Stimulated activated CD4-positive, alpha-beta T cell treated with anti-CD3 and anti-CD28 coated beads, TNF-alpha, amount 100 ng/mL, for 48 hours (primary cell): Measurements from ENCODE around the gene RSRC2.
"Not testable (repeated sequence)": the region's sequence is repeated elsewhere in the genome, so short reads cannot be mapped to it uniquely, and the experiment has no call there.

Source experiments
- DNase-seq, 3 donors: peaks; one replicate each; pipeline ENCODE4 v3.0.0-alpha.2; 2020; ENCODE audit warnings: low read depth in 3 of 3

Gene RSRC2

GRCh38 chr12:122518908-122519307 is 7.8 kb downstream of the RSRC2 start:
- DNase-seq, result no peak

- no peak for DNase-seq
Observed at GRCh38 chr12:122517877-122518276, 8.9 kb downstream of the RSRC2 start.

GRCh38 chr12:122516544-122517361 is 10.0 kb downstream of the RSRC2 start:
- no peak for DNase-seq

- no peak for DNase-seq
Observed at GRCh38 chr12:122515275-122515674, 11.5 kb downstream of the RSRC2 start.

GRCh38 chr12:122513660-122514059 is 13.1 kb downstream of the RSRC2 start:
- no peak for DNase-seq

GRCh38 chr12:122513028-122513427 is 13.7 kb downstream of the RSRC2 start:
- DNase-seq, result not testable (repeated sequence)

- DNase-seq, result no peak
Observed at GRCh38 chr12:122508163-122508562, 18.6 kb downstream of the RSRC2 start.

GRCh38 chr12:122506393-122506938 is 20.3 kb downstream of the RSRC2 start:
- no peak for DNase-seq

GRCh38 chr12:122505419-122506051 is 21.2 kb downstream of the RSRC2 start:
- no peak for DNase-seq

GRCh38 chr12:122503783-122504590 is 22.7 kb downstream of the RSRC2 start:
- no peak for DNase-seq

GRCh38 chr12:122503147-122503751 is 23.5 kb downstream of the RSRC2 start:
- DNase-seq, result no peak

- no peak for DNase-seq
Observed at GRCh38 chr12:122501489-122501989, 25.2 kb downstream of the RSRC2 start.

- peak; percentile 94 to 96 (median 96) for DNase-seq
Observed at GRCh38 chr12:122500685-122501488, 25.8 kb downstream of the RSRC2 start, which contains the start of gene ZCCHC8. TSS of gene ZCCHC8 (minus strand) at chr12:122500932. CDS start at chr12:122500840, 92 bp downstream.

- DNase-seq, result peak; percentile 14 to 28 (median 20)
Observed at GRCh38 chr12:122499991-122500684, 26.6 kb downstream of the RSRC2 start.

GRCh38 chr12:122495258-122495657 is 31.5 kb downstream of the RSRC2 start:
- no peak for DNase-seq

GRCh38 chr12:122493222-122493621 is 33.5 kb downstream of the RSRC2 start:
- DNase-seq, result not testable (repeated sequence)

GRCh38 chr12:122491991-122492390 is 34.7 kb downstream of the RSRC2 start:
- DNase-seq, result no peak

- no peak for DNase-seq
Observed at GRCh38 chr12:122489038-122489437, 37.7 kb downstream of the RSRC2 start.

- DNase-seq, result not testable (repeated sequence)
Observed at GRCh38 chr12:122487807-122488206, 38.9 kb downstream of the RSRC2 start.
